K562 (cell line): Measurements from ENCODE around the gene DEFB110. TPM values are rescaled to one million over a fixed set of nuclear protein-coding genes. Genes with fewer than 3 reads are reported as not detected.

Experiments
- ATAC-seq: fragments of 200-7000 bp; cut with Tn5 transposase; 3 replicates; pipeline ENCODE4 v1.9.1; 2020; ENCODE audit warnings: moderate library complexity
- BruUV-seq: library from RNA; stranded (reverse); fragments of 400-500 nt; replicated peaks from 2 replicates; lab custom pipeline; 2021; lab: Mats Ljungman, UMichigan
- CTCF ChIA-PET: fragments of 300-600 bp; formaldehyde crosslinking; extraction: SDS; loops from one replicate; lab custom pipeline; 2021; ENCODE audit warnings: low intra/inter-chr PET ratio; lab: Yijun Ruan, JAX
- POLR2A ChIA-PET: fragments of 300-600, 350-650 bp; sonication (Branson Sonifier 250); formaldehyde crosslinking; extraction: SDS; loops from one replicate; lab custom pipeline; 2021; ENCODE audit warnings: antibody characterized with exemption, inconsistent platforms; lab: Yijun Ruan, JAX
- DNase-seq, 4 experiments: peaks; one replicate each; pipeline versions ENCODE4 v3.0.0 to v3.0.0-alpha.2; 2011 to 2018; ENCODE audit warnings: low spot score in 3 of 4, mixed read lengths in 3 of 4; ENCODE audit errors: extremely low read depth in 1 of 4
- FAIRE-seq: peaks from 2 replicates; lab custom pipeline; 2011; peaks lifted over from hg19 to GRCh38; lab: Jason Lieb, UNC
- H2AFZ ChIP-seq: 2 replicates; pipeline ENCODE4 v1.6.0; 2011; ENCODE audit warnings: low read depth, low read length, control low read depth, inconsistent platforms
- H3K27ac ChIP-seq: fragments of 200-600 bp; 3 replicates; pipeline ENCODE4 v1.8.0; 2011; ENCODE audit warnings: low read depth, mild to moderate bottlenecking, control low read depth, inconsistent platforms, low read length, moderate library complexity, mixed read lengths; ENCODE audit errors: extremely low read depth
- H3K27me3 ChIP-seq, 2 experiments: fragments of 300-600 bp in 1 of 2; 2 replicates in 1 of 2; 3 replicates in 1 of 2; pipeline versions ENCODE4 v1.6.0 to v1.8.0; 2011; ENCODE audit warnings: inconsistent platforms in 2 of 2, low read length in 2 of 2, mild to moderate bottlenecking in 1 of 2, mixed read lengths in 1 of 2, moderate library complexity in 1 of 2; ENCODE audit not compliant: control insufficient read depth in 2 of 2, insufficient read depth in 2 of 2
- H3K36me3 ChIP-seq: fragments of 300-600 bp; 3 replicates; pipeline ENCODE4 v1.8.0; 2011; ENCODE audit warnings: mild to moderate bottlenecking, low read length, inconsistent platforms; ENCODE audit not compliant: control insufficient read depth, insufficient read depth
- H3K4me1 ChIP-seq, 2 experiments: fragments of 200-600 bp in 1 of 2; replicated peaks in 1 of 2; 2 replicates in 1 of 2; 3 replicates in 1 of 2; pipeline versions ENCODE4 v1.5.1 to v1.8.0; 2011; ENCODE audit warnings: inconsistent platforms in 2 of 2, low read length in 2 of 2, mild to moderate bottlenecking in 1 of 2, mixed read lengths in 1 of 2, moderate library complexity in 1 of 2; ENCODE audit not compliant: control insufficient read depth in 2 of 2, insufficient read depth in 2 of 2
- H3K4me2 ChIP-seq: 2 replicates; pipeline ENCODE4 v1.6.1; 2011; ENCODE audit warnings: low read length, control low read depth, inconsistent platforms, mixed read lengths; ENCODE audit not compliant: insufficient read depth
- H3K4me3 ChIP-seq: fragments of 200-600 bp; sonication (generic), shearing (Covaris generic); 2 replicates; pipeline ENCODE4 v1.5.1; 2016; ENCODE audit warnings: control low read depth, inconsistent platforms
- H3K79me2 ChIP-seq: fragments of 200-600 bp; 3 replicates; pipeline ENCODE4 v1.8.0; 2011; ENCODE audit warnings: low read length, inconsistent platforms; ENCODE audit not compliant: control insufficient read depth, insufficient read depth
- H3K9ac ChIP-seq, 2 experiments: 2 replicates each; pipeline versions ENCODE4 v1.6.0 to v1.6.1; 2011; ENCODE audit warnings: low read depth in 2 of 2, low read length in 2 of 2, control low read depth in 1 of 2, inconsistent platforms in 1 of 2, mild to moderate bottlenecking in 1 of 2, mixed read lengths in 1 of 2; ENCODE audit not compliant: insufficient read depth in 1 of 2
- H3K9me1 ChIP-seq: one replicate; pipeline ENCODE4 v1.6.0; 2011; ENCODE audit warnings: inconsistent platforms, mild to moderate bottlenecking, low read length, moderate library complexity; ENCODE audit not compliant: control insufficient read depth, insufficient read depth
- H3K9me3 ChIP-seq: replicated peaks from 2 replicates; pipeline ENCODE4 v1.5.1; 2011; ENCODE audit warnings: low read depth, low read length, inconsistent platforms; ENCODE audit not compliant: control insufficient read depth, insufficient read depth
- H4K20me1 ChIP-seq: replicated peaks from 2 replicates; pipeline ENCODE4 v1.6.1; 2011; ENCODE audit warnings: low read length, inconsistent platforms, mixed read lengths; ENCODE audit not compliant: control insufficient read depth, insufficient read depth
- ATF1 ChIP-seq, 2 experiments: fragments of 450-650 bp in 1 of 2; IDR thresholded peaks; 2 replicates each; pipeline ENCODE4 v1.6.1; 2016; ENCODE audit warnings: missing compliant biosample characterization in 1 of 2, missing genetic modification characterization in 1 of 2
- ATF7 ChIP-seq: fragments of 450-650 bp; IDR thresholded peaks from 2 replicates; pipeline ENCODE4 v1.7.1; 2014; ENCODE audit warnings: mild to moderate bottlenecking, moderate library complexity
- CBX3 ChIP-seq, 2 experiments: IDR thresholded peaks; 1 replicate in 1 of 2; 2 replicates in 1 of 2; pipeline ENCODE4 v1.6.1; 2012; ENCODE audit warnings: inconsistent platforms in 2 of 2, low read length in 2 of 2, borderline replicate concordance in 1 of 2, control low read depth in 1 of 2
- CXXC5 ChIP-seq: fragments of 250-450 bp; sonication (Bioruptor Pico); IDR thresholded peaks from 2 replicates; pipeline ENCODE4 v1.8.0; 2022; ENCODE audit warnings: inconsistent platforms, mild to moderate bottlenecking, moderate library complexity
- L3MBTL2 ChIP-seq: fragments of 450-650 bp; IDR thresholded peaks from 2 replicates; pipeline ENCODE4 v1.6.1; 2016; ENCODE audit warnings: mild to moderate bottlenecking, moderate library complexity
- POLR3G ChIP-seq: IDR thresholded peaks from 2 replicates; pipeline ENCODE4 v1.6.1; 2011; ENCODE audit not compliant: insufficient read length, insufficient replicate concordance; ENCODE audit errors: extremely low read depth
- SMC3 ChIP-seq: conservative IDR thresholded peaks from 2 replicates; pipeline ENCODE4 v1.6.1; 2011; ENCODE audit warnings: low read depth, low read length, improper control_type of control experiment; ENCODE audit not compliant: insufficient read depth
- STAG1 ChIP-seq: sonication (generic); formaldehyde crosslinking; IDR thresholded peaks from 2 replicates; pipeline ENCODE4 v1.5.0; 2020; ENCODE audit warnings: missing genetic modification reagents, borderline replicate concordance
- TARDBP ChIP-seq: fragments of 450-650 bp; IDR thresholded peaks from 2 replicates; pipeline ENCODE4 v1.6.1; 2016
- WGBS: fragments of 100-300 bp; shearing (Covaris generic); methylation state at CpG from one replicate; pipeline ENCODE4 v1.1.6; 2016; ENCODE audit warnings: low coverage, mixed read lengths; ENCODE audit not compliant: insufficient coverage; ENCODE audit errors: missing lambda C conversion rate; 5-methylcytosine and 5-hydroxymethylcytosine counted together
- in situ Hi-C: fragments of 300-500 bp; cut with MboI; formaldehyde crosslinking; loops from 4 replicates; pipeline ENCODE4 v1.15.0; 2018; ENCODE audit warnings: inconsistent platforms, mixed read lengths
- intact Hi-C: fragments of 100-400 bp; cut with micrococcal nuclease; formaldehyde crosslinking; loops from 2 replicates; pipeline ENCODE4 v1.14.2; 2022
- polyA plus RNA-seq, 8 experiments: library from polyadenylated mRNA; depleted of rRNA in 4 of 8; stranded (reverse) in 5 of 8; unstranded in 3 of 8; fragments of >200 nt; fragmentation: Nextera tagmentation in 2 of 8; fragmentation: Illumina TruSeq in 1 of 8; extraction: Ambion mirVana in 2 of 8; extraction: Trizol in 1 of 8; gene quantifications; 2 replicates each; pipeline versions ENCODE4 v1.2.1 to v1.2.3, GENCODE V29; 2011 to 2014; ENCODE audit warnings: inconsistent platforms in 1 of 8, missing spikeins in 1 of 8
- total RNA-seq, 7 experiments: library from RNA; depleted of rRNA in 6 of 7; stranded (reverse); fragments of >200 nt in 6 of 7; fragmentation: Illumina TruSeq in 2 of 7; extraction: Trizol in 2 of 7; gene quantifications; 2 replicates each; pipeline versions ENCODE4 v1.2.1 to v1.2.3, GENCODE V29; 2011 to 2021; ENCODE audit warnings: low replicate concordance in 1 of 7
- TF ChIP-seq, protein P1 (sequence below): fragments of 450-650 bp; IDR thresholded peaks from 2 replicates; pipeline ENCODE4 v1.6.1; 2016; ENCODE audit warnings: mild to moderate bottlenecking
- TF ChIP-seq, protein P2 (sequence below): fragments of 450-650 bp; IDR thresholded peaks from 2 replicates; pipeline ENCODE4 v1.6.1; 2017; ENCODE audit warnings: antibody characterized with exemption
- TF ChIP-seq, protein P3 (sequence below): fragments of 450-650 bp; formaldehyde crosslinking; IDR thresholded peaks from 2 replicates; pipeline ENCODE4 v1.4.0; 2020; ENCODE audit warnings: mild to moderate bottlenecking, moderate library complexity

The DEFB110 gene
- total and polyA plus RNA-seq, 9 of the 15 experiments (the other 6 are each of a cell fraction or from before 2014, with no cell fraction given), result not detected

DNA sequence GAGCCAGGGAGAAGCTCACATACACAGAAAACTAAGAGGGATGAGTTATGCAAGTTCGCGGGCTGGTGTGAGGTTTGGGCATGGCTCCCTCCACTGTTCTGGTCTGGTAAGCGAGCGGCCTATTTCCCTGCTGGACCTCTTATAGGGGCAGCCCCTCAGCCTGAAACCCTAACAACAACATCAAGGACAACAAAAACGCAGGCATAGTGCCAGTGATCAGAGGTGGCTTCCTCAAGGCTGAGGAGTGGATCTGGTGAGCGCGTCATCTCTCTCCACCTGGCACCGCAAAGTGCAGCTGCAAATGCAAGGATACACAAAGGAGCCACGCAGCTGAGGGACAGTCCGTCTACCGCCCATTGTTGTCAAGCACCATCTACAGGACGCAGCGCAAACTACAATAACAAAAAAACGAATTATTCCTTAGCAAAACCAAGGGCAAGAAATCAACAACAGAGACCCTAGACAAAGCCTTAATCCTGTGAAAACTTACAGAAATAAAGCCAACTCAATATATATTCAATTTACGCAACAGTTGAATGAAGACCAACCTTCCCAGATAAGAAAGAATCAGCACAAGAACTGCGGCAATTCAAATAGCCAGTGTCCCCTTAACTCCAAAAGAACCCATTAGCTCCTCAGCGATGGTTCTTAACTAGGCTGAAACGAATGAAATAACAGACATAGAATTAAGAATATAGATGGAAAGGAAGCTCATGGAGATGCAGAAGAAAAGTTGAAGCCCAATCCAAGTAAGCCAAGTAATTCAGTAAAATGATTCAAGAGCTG is 9.2 kb upstream of the DEFB110 start:
- ATAC-seq (peak; percentile 97), FAIRE-seq (peak; percentile 86), DNase-seq (peak; percentile 11 to 77 (median 34))
- peak overlapping the region; percentile 92 for H2AFZ ChIP-seq
- H3K9ac ChIP-seq, result peak overlapping the region in 1 of 2 experiments; percentile 75; a peak in 1 of 4 replicates
- H3K27ac ChIP-seq, result no peak overlapping the region
- WGBS, result 5% methylated on average over 18 of the region's 18 CpGs
- in situ Hi-C loops (no loop called here), intact Hi-C loops (loop anchor here (1.0 to 5.0 kb wide), 5 partner anchors 108 to 579 kb away; no protein-coding TSS in a partner anchor)
- H3K27me3 ChIP-seq, result no peaks in the 10 kb centered on the region; a peak in 1 of 5 replicates
- peaks cover 0 to 8% of the 10 kb centered on the region in 2 experiments; a peak in 2 of 5 replicates for H3K4me1 ChIP-seq
- ChIA-PET POLR2A (interaction anchor here (0.5 to 1.2 kb wide), 6 partner anchors 12 to 582 kb away, joined by 3 to 6 read pairs (median 3); partner anchors contain the start of gene DEFB112), CTCF (interaction anchor here (0.7 to 1.7 kb wide), 6 partner anchors 16 to 499 kb away, joined by 3 to 15 read pairs (median 4); no protein-coding TSS in a partner anchor)
- no peaks in the 10 kb centered on the region for H3K9me1 ChIP-seq
- H3K4me2 ChIP-seq, result peak overlapping the region; percentile 85
- H3K36me3 ChIP-seq, result no peaks in the 10 kb centered on the region
- no TSS peak for BruUV-seq
- H3K79me2 ChIP-seq, result no peaks in the 10 kb centered on the region
- H3K4me3 ChIP-seq, result 0 out of 2 replicates have a peak overlapping the region, but pooled peaks have one; percentile 18
- no peaks in the 10 kb centered on the region for H4K20me1 ChIP-seq
- H3K9me3 ChIP-seq, result no peaks in the 10 kb centered on the region
- TF ChIP-seq, protein P1, sequence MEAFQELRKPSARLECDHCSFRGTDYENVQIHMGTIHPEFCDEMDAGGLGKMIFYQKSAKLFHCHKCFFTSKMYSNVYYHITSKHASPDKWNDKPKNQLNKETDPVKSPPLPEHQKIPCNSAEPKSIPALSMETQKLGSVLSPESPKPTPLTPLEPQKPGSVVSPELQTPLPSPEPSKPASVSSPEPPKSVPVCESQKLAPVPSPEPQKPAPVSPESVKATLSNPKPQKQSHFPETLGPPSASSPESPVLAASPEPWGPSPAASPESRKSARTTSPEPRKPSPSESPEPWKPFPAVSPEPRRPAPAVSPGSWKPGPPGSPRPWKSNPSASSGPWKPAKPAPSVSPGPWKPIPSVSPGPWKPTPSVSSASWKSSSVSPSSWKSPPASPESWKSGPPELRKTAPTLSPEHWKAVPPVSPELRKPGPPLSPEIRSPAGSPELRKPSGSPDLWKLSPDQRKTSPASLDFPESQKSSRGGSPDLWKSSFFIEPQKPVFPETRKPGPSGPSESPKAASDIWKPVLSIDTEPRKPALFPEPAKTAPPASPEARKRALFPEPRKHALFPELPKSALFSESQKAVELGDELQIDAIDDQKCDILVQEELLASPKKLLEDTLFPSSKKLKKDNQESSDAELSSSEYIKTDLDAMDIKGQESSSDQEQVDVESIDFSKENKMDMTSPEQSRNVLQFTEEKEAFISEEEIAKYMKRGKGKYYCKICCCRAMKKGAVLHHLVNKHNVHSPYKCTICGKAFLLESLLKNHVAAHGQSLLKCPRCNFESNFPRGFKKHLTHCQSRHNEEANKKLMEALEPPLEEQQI, result 0 out of 2 replicates have a peak, but pooled peaks have one; percentile 10
- TF ChIP-seq, protein P2, sequence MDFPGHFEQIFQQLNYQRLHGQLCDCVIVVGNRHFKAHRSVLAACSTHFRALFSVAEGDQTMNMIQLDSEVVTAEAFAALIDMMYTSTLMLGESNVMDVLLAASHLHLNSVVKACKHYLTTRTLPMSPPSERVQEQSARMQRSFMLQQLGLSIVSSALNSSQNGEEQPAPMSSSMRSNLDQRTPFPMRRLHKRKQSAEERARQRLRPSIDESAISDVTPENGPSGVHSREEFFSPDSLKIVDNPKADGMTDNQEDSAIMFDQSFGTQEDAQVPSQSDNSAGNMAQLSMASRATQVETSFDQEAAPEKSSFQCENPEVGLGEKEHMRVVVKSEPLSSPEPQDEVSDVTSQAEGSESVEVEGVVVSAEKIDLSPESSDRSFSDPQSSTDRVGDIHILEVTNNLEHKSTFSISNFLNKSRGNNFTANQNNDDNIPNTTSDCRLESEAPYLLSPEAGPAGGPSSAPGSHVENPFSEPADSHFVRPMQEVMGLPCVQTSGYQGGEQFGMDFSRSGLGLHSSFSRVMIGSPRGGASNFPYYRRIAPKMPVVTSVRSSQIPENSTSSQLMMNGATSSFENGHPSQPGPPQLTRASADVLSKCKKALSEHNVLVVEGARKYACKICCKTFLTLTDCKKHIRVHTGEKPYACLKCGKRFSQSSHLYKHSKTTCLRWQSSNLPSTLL, result no peak
- TF ChIP-seq CXXC5 (CRISPR knock-in tag) (peak; percentile 33), L3MBTL2 (peak; percentile 41), ATF1 (CRISPR knock-in tag; IDR thresholded peaks at IDR 0.05) (no peak), ATF1 (tag; IDR thresholded peaks at IDR 0.05) (peak; percentile 59), STAG1 (CRISPR knock-in tag) (peak; percentile 58; the same call in 1 of the 2 replicates), POLR3G (no peak), TARDBP (0 out of 2 replicates have a peak, but pooled peaks have one; percentile 32), CBX3 (IDR thresholded peaks at IDR 0.05; ENCODE audit: borderline replicate concordance in 1 of 2, low read length in 2 of 2) (0 out of 3 replicates have a peak, but pooled peaks of 1 of the 2 experiments have one; percentile 47), SMC3 (peak; percentile 57; the same call in 1 of the 2 replicates), ATF7 (peak; percentile 36; the same call in 1 of the 2 replicates)
- TF ChIP-seq, protein P3, sequence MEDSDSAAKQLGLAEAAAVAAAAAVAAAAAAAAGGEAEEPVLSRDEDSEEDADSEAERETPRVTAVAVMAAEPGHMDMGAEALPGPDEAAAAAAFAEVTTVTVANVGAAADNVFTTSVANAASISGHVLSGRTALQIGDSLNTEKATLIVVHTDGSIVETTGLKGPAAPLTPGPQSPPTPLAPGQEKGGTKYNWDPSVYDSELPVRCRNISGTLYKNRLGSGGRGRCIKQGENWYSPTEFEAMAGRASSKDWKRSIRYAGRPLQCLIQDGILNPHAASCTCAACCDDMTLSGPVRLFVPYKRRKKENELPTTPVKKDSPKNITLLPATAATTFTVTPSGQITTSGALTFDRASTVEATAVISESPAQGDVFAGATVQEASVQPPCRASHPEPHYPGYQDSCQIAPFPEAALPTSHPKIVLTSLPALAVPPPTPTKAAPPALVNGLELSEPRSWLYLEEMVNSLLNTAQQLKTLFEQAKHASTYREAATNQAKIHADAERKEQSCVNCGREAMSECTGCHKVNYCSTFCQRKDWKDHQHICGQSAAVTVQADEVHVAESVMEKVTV (CRISPR knock-in tag), result peak; percentile 64; the same call in 1 of the 2 replicates
